ENCODE results near the gene KCNAB2. TPM values are rescaled to one million over a fixed set of nuclear protein-coding genes. Genes with fewer than 3 reads are reported as not detected.

Gene KCNAB2
- total RNA-seq, 1 donor from 2014 or later: 4.5 TPM

DNA sequence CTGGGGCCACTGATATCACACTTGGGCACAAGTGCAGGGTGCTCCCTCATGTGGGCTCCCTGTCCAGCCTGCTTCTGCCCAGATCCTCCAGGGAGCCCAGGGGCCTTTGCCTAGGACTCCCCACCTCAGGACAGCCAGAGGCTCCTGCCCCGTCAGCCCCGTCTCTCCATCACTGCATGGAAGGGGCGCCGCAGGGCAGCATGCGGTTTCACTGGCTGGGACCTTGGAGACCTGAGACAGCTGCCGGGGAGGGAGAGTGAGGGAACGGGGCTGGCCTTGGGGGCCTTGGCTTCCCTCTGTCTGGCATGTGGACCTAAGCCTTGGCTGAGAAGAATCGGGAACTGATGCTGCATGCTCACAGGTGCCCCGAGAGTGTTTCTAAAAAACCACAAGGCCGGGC lies 46.5 kb downstream of the KCNAB2 start:
- DNase-seq (ENCODE audit: low spot score in 2 of 2) (no peak), FAIRE-seq (no peak)

DNA sequence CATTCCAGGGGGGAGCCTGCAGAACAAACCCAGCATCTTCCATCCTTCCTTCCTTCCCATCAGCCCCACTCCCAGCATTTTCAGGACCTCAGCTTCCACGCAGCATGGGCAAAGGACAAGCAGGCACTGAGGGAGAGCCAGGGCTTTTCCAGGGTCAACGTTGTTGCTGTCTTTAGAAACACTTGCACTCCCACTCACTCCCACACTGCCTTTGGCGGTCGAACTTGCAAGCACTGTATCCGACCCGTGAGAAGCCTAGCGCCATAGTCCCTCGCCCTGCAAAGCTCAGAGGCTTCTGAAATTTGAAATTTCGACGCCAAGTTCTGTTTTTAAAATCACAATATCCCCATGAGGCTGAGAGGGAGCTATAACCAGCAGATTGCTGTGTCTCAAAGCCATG lies 47.4 kb downstream of the KCNAB2 start:
- FAIRE-seq (no peak), DNase-seq (ENCODE audit: low spot score in 2 of 2) (no peak)

DNA sequence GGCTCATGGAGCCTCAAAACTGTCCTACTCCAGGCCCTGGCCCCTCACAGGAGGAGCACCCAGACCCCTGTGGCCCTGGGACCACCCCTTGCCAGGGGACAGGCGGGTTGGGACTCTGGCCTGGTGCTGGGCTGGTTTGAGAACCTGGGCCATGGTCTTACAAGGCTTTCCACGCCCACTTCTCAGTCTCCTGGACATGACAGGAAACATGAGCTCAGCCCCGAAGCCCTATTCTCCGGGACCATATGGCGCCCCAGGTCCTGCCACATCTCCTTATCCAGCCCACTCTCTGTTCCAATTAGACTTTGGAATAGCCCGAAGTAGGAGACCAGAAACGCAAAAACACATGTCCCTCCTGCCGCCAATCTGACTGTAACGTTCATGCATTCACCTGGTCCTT lies 47.9 kb downstream of the KCNAB2 start:
- no peak for FAIRE-seq
- no peak for DNase-seq (ENCODE audit: low spot score in 2 of 2)

DNA sequence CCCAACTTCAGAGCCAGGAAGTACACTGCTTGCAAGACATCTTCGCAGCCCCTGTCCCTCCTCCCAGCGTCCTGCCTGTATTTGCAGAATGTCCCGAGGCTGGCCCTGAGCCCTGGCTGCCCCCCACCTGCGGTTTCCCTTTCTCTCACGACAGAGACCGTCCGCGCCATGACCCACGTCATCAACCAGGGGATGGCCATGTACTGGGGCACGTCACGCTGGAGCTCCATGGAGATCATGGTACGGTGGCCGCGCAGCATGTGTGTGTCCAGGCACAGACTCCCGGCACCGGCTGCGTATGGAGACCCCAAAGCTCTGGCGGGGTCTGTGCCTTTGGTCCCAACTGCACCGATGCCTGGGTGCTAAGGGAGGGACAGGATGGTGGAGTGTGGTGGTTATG lies 48.6 kb downstream of the KCNAB2 start:
- DNase-seq (ENCODE audit: low spot score in 2 of 2): no peak
- FAIRE-seq: no peak

DNA sequence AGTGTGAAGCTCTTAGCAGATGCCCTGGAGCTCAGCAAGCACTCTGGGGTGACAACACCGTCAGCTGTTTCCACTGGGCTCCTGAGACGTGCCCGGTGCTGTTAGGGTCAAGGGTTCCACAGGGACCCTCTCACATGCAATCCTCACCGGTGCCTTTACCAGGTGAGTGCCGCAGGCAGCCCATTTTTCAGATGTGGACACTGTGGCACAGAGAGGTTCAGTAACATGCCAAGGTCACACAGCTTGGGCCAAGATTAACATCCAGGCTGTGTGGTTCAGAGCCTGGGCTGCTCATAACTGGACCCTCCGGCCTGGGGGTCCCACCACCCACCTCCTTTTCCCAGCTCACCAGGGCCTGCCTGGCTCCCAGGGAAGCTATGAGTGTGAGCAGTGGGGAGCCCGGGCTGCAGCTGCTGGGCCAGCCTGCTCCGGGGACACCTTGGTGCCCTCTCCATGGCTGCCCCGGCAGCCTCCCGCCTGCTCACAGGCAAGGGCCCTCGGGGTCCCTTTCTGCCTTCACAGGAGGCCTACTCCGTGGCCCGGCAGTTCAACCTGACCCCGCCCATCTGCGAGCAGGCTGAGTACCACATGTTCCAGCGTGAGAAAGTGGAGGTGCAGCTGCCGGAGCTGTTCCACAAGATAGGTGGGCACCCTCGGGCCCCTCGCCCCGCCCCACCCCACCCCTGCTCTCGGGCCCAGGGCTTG lies 49.3 kb downstream of the KCNAB2 start:
- FAIRE-seq (no peak), DNase-seq (ENCODE audit: low spot score in 2 of 2) (no peak)

DNA sequence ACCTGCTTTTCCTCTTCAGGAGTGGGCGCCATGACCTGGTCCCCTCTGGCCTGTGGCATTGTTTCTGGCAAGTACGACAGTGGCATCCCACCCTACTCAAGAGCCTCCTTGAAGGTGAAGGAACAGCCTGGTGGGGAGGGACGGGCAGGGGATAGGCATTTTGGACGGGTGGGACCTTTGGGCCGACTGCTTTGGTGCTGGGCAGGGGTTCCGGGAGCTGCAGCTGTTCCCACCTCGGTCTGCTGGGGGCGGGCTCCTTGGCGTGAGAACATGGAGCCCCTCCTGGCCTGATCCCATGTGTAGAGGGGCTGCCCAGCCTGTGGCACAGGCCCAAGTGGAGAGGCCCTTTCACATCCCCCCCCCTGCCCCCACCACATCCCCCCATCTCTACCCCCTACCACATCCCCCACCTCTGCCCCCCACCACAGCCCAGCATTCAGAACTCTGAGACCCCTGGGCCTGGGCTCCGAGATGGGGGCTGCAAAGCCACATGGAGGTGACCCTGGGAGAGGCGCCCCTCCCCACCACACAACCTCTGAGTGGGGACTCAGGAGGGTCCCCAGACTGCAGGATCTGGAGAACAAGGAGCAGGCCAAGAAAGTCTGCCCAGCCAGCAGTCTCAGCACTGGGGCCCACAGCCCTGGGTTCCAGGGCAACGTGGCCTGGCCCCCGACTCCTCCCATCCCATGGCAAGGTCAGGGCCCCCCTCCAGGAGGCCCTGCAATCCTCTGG lies 50.0 kb downstream of the KCNAB2 start:
- FAIRE-seq: no peak

DNA sequence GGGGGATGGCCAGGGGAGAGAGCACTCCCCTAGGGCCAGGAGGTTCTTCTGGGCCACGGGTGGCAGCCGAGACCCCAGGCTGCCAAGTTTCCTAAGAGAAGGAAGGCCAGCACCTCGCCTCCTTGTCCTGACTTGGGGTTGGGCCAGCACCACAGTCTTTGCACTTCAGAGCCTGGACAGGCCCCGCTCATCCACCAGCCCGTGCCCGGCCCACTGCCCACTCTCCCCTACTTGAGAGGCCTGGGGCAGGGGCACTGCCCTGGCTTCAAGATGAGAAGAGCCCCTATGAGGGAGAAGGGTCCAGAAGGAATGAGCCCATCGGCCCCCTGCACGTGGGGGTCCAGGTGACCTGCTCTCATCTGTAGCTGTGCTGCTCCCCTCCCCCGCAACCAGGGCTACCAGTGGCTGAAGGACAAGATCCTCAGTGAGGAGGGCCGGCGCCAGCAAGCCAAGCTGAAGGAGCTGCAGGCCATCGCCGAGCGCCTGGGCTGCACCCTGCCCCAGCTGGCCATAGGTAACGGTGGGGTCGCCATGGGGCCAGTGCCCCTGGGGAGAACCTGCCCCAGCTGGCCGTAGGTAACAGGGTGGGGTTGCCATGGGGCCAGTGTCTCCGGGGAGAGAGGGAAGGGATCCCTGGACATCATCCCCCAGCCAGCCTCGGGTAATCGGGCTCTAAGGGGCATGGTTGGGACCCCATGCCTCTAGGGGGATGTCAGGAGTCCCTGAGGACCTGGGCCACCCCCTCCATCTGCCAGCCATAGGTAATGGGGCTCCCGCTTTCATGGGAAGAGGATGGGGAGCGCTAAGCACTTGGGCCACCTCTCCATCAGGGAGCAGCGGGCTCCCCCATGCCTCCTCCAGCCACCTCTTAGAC lies 50.8 kb downstream of the KCNAB2 start:
- FAIRE-seq (no peak), DNase-seq (ENCODE audit: low spot score in 2 of 2) (no peak)

More for the DNA sequence above, 50.0 kb downstream of the KCNAB2 start:
- no peak for DNase-seq (ENCODE audit: low spot score in 2 of 2)

DNA sequence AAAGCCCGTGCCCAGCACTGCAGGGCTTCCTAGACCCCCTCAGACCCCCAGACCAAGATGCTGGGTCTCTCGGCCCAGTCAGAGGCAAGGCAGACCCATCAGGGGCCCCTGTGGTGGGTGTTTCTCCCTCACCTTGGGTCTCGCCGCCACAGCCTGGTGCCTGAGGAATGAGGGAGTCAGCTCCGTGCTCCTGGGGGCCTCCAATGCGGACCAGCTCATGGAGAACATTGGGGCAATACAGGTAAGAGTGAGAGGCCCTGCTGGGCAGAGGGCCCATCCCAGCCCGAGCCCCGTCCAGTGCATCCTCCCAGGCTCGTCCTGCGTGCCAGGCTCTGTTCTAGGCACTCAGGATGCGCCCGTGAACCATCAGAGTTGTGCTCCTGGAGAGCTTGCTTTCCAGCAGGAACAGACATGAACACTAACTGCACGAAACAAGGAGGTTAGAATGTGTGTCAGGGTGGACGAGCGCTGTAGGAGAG lies 51.5 kb downstream of the KCNAB2 start:
- FAIRE-seq (no peak), DNase-seq (ENCODE audit: low spot score in 2 of 2) (no peak)

DNA sequence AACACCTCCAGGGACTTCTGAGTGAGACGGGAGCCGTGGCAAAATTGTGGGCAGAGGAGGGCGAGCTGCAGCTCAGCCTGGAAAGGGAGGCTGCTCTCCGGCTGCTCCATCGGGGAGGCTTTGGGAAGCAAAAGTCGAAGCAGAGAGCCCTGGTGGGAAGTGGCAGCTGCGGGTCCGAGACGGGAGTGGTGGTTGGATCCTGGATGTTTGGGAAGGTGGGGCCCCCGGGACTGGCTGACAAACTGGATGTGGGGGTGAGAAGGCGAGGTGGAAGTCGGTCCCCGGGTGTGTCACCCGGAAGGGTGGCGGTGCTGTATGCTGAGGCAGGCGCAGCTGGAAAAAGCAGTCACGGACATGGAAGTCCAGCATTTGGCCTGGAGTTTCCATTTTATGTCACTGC lies 52.1 kb downstream of the KCNAB2 start:
- FAIRE-seq (no peak), DNase-seq (ENCODE audit: low spot score in 2 of 2) (no peak)

DNA sequence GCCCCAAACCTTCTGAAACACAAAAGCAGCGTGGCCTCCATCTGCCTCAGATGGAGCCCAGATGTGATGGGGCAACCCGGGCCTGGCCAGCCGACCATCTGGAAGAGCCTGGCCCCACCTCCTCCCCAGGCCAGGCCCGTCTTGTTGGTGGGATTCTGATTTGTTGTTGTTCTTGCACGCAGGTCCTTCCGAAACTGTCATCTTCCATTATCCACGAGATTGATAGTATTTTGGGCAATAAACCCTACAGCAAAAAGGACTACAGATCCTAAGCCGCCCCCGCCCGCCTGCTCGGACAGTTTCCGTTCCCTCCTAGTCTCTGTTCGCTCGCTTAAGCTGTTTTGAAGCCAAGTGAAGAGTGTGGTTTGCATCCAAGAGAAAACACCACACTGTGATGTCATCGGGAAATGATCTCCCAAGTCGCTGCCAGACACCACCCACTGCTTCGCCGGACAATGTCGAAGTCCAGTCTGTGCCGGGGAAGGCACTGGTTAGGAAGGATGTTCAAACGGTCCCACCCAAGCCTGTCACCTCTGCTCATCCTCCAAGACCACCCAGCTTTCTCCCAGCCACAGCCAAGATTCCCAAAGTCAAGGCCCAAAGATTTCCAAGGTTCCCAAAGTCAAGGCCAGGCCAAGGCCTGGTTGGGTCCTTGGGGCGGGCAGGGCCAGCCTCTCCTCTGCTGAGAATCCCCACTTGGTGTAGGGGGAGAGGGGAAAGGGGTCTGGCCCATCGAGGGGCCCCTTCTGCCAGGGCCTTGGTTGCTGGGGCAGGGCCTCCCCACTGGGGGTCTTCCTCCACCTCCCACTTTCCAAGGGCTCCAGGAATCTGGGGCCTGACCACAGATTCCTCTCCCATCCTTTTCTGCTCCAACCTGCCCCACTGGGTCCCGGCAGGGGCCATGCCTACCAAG lies 52.9 kb downstream of the KCNAB2 start:
- DNase-seq (ENCODE audit: low spot score in 2 of 2) (peak in 1 of 2 donors; percentile 64), FAIRE-seq (no peak)

DNA sequence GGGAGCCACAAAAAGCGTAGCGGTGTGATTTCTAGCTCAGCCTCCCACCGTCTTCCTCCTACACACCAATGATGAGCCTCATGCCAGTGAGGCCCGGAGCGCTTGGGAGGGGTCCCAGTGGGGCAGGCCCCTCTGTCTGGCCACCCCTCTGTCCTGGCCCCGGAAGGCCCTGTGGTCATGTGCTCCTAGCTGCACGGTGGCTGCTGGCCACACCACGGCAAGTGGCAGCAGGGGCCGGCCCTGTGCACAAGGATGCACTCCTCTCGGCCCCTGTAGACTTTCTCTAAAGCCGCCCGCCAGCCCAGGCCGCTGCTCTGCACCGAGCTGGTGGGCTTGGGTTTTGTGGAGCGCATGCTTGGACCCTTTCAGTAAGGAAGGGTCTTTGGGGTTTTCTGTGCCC lies 53.6 kb downstream of the KCNAB2 start:
- DNase-seq (ENCODE audit: low spot score in 2 of 2): no peak
- no peak for FAIRE-seq

DNA sequence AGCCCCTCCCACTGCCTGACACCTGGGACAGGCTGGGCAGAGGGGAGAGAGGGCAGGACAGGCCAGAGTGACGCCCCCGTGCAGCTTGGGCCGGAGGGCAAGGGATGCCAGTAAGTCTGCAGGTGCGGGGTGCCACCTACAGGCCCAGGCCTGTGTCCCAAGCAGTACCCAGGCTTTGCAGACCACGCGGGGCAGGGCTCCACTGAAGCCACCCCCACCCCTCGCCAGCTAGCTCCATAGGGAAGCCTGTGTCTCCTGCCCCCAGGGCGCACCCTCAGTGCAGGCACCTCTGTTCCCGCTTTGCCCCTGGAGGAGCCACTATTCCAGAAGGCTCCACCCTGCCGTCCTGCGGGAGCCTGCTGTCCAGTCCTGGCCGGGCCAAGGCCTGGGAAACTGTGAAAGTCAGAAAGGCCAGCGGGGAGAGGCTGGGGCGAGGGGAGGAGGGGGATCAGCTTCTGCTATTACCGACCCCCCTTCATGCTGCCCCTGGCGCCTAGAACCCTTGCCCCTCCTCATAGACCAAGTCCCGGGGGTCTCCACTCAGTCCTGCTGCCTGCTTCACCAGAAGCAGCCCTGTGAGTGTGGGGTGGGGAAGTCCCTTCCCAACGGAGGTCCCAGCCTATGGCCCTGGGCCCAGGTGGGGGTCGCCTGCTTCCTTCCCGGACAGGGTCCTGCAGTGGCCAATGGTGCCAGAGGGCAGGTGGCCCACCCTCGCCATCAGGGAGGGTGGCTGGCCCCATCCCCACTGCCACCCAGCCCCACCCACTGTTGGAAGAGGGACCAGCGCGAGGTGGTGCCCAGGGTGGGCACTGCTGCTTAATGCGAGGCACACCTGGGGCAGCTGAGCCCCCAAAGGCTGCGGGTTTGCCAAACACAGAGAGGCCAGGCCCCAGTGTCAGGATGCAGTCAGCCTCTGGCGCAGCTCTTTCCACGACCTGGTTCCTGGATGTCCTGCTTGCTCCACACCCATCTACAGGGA lies 54.4 kb downstream of the KCNAB2 start:
- DNase-seq (ENCODE audit: low spot score in 2 of 2) (no peak), FAIRE-seq (no peak)

DNA sequence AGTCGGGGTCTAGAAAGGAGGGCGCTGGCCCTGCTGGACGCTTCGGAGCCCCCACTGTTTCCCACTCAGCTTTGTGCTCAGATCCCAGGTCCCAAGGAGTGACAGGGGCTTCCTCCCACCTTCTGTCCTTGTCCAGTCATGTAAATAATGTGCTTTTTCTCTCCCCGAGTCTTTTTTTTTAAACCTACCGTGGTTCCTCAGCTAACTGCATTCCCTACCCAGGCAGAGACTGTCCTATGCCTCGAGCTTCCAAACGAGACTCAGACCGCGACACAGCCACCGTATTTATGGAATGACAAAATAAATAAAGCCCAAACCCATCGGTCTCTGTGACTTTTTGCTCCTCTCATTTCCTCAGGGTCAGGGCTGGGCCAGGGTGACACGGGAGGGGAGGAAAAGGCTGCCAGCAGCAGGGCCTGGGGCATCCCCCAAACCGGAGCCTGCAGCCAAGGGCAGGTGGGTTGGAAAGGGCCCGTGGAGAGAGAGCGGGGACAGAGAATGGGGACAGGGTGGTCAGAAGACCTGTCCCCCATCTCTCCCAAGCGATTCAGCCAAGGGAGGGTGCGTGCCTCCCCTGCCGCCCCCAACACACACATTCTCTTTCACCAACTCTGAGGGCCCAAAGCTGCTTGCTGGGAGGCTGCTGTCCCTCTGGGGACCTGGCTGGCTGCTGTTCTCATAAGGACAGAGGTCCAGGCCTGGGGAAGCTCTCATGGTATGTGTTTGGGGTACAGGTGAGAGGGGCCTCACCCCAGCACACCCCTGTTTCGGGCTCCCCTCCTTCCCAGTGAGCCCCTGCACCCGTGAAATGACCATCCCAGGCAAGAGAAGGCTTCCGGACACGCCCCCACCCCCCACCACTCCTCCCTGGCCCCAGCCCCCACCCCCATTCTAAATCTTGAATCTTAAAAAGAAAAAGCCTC lies 55.4 kb downstream of the KCNAB2 start:
- DNase-seq (ENCODE audit: low spot score in 2 of 2): no peak
- FAIRE-seq: no peak

DNA sequence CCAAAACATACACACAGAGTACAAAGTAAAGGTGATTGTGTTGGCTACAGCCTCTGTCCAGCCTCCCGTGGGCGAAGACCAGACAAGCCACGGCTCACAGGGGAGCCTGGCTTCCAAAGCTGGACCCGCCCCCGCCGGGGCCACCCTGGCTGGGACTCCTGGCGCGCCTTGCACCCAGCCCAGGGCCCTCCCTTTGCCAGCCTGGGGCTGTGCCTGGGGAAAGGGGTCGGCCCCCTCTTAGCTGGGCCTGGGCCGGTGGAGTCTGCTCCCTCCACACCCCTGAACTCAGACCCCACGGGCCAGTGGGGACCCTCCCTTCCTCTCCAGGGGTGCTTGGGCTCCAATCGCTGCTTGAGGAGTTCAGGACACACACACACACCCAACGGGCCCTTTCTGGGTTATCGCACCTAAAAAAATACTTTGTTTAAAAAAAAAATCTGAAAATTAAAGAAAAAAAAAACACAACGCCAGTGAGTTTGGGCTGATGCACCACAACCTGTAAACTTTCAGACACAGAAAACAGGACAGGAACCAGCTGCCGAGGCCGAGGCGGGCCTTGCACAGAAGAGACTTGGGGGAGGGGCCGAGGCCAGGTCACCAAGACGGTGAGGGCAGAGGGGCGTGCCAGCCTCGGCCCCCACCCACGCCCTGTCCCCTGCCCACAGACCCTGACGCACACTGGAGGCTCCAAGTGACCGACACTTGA lies 56.3 kb downstream of the KCNAB2 start:
- DNase-seq (ENCODE audit: low spot score in 2 of 2): no peak
- FAIRE-seq: no peak

DNA sequence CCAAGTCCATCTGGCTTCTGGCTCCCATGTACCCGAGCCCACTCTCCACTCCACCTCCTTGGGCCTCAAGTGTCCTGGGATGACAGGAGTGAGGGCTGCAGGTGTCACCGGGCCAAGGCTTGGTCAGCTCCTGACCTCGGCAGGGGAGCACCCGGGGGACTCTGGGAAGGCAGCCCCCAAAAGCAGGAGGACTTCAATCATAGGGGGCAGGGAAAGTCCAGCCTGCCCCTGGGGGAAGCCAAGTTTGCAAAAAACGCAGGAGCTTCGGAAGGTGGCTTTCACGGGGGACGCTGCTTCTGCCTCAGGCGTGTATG lies 56.8 kb downstream of the KCNAB2 start:
- FAIRE-seq (no peak), DNase-seq (ENCODE audit: low spot score in 2 of 2) (no peak)

DNA sequence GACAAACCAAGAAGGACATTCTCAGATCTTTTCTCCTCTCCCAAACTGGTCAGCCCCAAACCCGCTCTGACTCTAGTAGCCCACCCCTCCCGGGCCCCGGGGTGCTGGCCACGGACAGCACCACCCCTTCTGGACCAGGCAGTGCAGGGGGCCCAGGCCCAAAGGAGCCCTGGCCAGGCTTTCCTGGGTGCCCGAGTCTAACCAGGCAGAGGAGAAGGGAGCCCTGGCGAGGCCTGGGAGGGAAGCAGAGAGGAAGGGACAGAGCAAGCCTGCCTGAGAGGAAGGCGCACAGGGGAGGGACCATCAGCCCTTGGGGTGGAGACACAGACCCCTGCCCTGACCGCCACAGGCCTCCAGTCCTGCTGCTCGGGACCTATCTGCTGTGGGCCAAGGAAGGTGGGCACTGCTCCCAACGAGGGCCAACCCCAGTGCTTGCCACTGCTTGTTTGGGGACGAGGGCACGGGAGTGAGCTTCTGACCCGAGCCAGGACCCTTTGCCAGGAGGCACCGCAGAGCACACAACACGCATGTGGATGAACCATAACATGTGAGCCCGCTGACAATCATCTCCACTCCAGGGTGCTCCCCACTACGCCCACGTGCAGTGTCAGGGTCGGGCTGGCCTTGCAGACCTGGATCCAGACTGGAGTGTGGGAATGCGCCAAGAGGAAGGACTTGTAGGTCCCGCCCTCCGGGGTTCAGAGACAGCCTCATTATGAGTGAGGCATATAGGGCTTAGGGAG lies 57.6 kb downstream of the KCNAB2 start:
- DNase-seq (ENCODE audit: low spot score in 2 of 2) (no peak), FAIRE-seq (no peak)

Measured in frontal cortex (tissue), 4 donors.